Skeletal muscle satellite cell (primary cell): ENCODE data around the gene PI4KA.

Experiments
- H3K27me3 ChIP-seq: 2 replicates; pipeline ENCODE4 v1.7.0; 2013; ENCODE audit warnings: low read length; ENCODE audit not compliant: control insufficient read depth, insufficient read depth
- H3K36me3 ChIP-seq: 2 replicates; pipeline ENCODE4 v1.7.0; 2013; ENCODE audit warnings: mild to moderate bottlenecking, control low read depth, low read length; ENCODE audit not compliant: insufficient read depth
- H3K4me1 ChIP-seq: 2 replicates; pipeline ENCODE4 v1.7.0; 2013; ENCODE audit warnings: low read length; ENCODE audit not compliant: control insufficient read depth, insufficient read depth
- H3K4me2 ChIP-seq: 2 replicates; pipeline ENCODE4 v1.7.0; 2013; ENCODE audit warnings: mild to moderate bottlenecking, low read length
- H3K4me3 ChIP-seq: 2 replicates; pipeline ENCODE4 v1.7.0; 2013; ENCODE audit warnings: low read length
- H3K9ac ChIP-seq: 2 replicates; pipeline ENCODE4 v1.7.0; 2013; ENCODE audit warnings: mild to moderate bottlenecking, low read depth, low read length, moderate library complexity
- H3K9me3 ChIP-seq: replicated peaks from 2 replicates; pipeline ENCODE4 v1.7.0; 2013; ENCODE audit warnings: mild to moderate bottlenecking, control low read depth, low read length

PI4KA gene

DNA sequence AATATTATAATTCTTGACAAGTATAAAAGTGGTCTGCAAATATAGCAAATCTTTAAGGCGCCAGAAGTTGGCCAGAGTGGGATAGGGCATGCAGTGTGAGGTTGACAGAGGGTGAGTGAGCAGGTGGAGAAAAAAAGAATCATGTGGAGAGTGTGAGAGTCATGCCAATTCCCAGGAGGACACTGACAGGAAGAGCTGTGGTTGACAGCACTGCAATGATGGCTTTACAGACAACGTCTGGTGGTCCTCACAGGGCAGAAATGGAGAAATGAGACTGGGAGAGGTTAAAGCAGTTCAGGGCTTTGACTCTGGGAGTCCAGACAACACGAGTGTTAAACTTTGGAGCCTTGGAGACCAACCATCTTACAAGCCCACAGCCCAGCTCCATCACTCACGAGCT, 49.8 kb downstream of the PI4KA start:
- no peaks in the 10 kb centered on the region for H3K27me3 ChIP-seq
- no peaks in the 10 kb centered on the region for H3K9me3 ChIP-seq
- H3K4me3 ChIP-seq, result no peak overlapping the region
- H3K9ac ChIP-seq, result no peak overlapping the region
- no peak overlapping the region for H3K4me2 ChIP-seq
- H3K36me3 ChIP-seq, result peaks cover 43% of the 10 kb centered on the region
- peaks cover 22% of the 10 kb centered on the region for H3K4me1 ChIP-seq

DNA sequence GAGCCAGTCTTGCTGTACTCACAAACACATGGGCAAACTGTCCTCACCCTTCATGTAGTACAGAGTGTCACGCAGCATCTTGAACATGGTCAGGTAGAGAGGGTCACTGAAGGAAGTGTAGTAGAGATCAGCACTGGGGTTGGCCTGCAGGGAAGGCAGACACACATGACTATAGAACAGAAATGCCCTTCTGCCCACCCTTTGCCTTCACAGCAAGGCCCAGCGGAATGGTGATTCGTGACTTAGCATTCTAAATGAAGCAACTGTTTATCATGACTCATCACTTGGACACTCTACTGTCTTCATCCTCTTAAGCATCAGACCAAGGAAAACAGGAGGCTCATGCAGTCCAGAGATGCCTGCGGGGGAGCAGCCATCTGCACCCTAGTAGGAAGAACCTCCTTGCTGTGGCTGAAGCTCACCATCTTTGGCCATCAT, 51.3 kb downstream of the PI4KA start:
- H3K4me1 ChIP-seq, result peaks cover 22% of the 10 kb centered on the region
- H3K36me3 ChIP-seq, result peaks cover 53% of the 10 kb centered on the region
- no peak overlapping the region for H3K4me3 ChIP-seq
- H3K9ac ChIP-seq, result no peak overlapping the region
- H3K27me3 ChIP-seq, result no peaks in the 10 kb centered on the region
- peak overlapping the region; percentile 35 for H3K4me2 ChIP-seq
- no peaks in the 10 kb centered on the region for H3K9me3 ChIP-seq

DNA sequence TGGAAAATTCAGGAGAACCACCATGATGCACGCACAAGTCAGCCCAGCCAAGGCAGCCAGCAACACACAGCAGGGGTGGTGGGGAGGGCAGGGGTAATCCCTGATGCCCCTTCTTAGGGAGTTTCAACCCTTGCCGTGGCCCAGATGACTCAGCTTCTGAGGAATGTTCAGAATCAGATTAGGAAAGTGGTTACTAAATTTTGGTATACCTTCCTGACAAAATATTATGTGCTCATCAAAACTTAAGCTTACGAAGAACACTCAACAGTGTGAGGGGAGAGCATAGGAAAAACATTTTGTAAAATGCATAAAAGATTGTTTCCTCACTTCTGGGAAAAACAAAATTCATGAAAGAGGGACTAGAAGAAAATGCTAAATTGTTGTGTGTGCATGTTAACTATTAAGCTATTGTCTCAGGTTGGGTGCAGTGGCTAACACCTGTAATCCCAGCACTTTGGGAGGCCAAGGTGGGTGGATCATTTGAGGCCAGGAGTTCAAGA, 52.6 kb downstream of the PI4KA start:
- Histone ChIP-seq H3K36me3 (peaks cover 58% of the 10 kb centered on the region), H3K27me3 (no peaks in the 10 kb centered on the region), H3K4me3 (no peak overlapping the region), H3K9ac (no peak overlapping the region), H3K9me3 (no peaks in the 10 kb centered on the region), H3K4me2 (no peak overlapping the region), H3K4me1 (peaks cover 22% of the 10 kb centered on the region)

DNA sequence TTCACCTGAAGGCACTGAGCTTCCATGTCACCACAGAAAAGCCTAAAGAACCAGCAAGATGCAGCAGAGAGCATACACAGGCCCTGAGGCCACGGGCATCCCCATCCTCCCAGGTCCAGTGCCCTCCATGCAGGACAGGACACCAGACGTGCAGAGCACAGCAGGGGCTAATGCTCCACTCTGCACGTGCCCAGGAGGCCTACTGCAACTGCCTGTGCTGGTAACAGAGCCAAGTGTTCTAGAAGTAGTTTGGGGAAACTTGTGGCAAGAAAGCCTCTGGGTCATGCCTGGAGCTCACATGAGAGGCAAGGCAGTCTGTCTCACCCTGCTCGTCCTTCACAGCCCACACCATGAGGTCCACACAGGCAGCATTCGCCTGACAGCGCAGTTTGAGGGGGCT, 54.0 kb downstream of the PI4KA start:
- H3K4me3 ChIP-seq, result no peak overlapping the region
- H3K4me1 ChIP-seq, result peaks cover 22% of the 10 kb centered on the region
- H3K27me3 ChIP-seq, result no peaks in the 10 kb centered on the region
- H3K36me3 ChIP-seq, result peaks cover 53% of the 10 kb centered on the region
- H3K9ac ChIP-seq, result no peak overlapping the region
- H3K4me2 ChIP-seq, result no peak overlapping the region
- no peaks in the 10 kb centered on the region for H3K9me3 ChIP-seq

DNA sequence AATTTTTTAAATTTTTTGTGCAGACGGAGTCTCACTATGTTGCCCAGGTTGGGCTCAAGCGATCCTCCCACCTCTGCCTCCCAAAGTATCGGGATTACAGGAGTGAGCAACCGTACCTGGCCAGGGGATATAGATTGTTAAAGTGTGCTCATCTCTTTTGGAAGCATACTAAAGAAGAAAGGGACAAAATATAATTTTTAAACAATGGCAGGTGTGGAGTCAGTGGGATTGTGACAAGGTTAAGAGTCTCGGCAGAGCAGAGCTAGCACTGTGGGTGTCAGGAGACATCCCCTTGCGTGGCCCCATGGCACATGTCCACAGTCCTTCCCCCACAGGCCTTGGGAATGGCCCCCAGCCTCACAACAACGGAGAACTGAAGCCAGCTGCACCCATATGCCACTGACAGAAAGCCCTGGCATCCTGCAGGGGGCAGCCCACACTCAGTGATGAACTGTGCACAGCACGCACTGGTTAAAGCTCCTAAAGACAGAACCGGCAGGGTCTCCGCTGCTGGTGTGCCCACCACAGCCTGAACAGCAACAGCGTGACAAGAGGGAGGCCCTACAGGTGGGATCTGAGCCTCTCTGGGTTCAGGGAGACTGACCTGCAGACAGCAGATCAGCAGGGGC, 54.8 kb downstream of the PI4KA start:
- Histone ChIP-seq H3K4me2 (no peak overlapping the region), H3K9me3 (no peaks in the 10 kb centered on the region), H3K4me3 (no peak overlapping the region), H3K27me3 (no peaks in the 10 kb centered on the region), H3K36me3 (peaks cover 53% of the 10 kb centered on the region), H3K4me1 (peaks cover 22% of the 10 kb centered on the region), H3K9ac (no peak overlapping the region)

DNA sequence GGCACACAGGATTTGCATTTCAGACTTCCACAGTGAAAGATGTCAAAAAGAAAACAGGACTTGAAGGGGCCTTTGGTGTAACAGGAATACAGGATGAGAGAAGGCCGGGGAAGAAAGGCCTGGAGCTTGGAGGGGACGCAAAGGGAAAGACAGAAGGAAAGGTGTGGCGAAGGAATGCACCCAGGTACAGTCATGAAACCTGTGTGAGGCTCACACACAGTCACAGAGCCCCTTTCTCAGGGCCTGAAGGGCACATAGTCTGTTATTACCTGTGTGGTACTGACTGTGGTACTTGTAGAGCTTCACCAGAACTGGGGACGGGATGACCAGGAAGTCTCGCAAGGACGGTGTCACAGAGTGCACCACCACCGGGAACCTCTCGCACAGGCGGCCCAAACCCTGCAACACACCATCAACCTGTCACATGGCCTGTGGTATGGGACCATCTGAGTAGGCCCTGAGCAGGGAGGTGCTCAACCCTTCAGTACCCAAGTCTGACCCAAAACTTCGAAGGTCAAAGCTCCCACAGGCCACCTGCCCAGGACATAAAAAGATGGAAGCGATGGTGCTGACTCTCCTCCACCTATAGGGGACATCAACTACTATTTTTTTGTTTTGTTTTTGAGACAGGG, 55.6 kb downstream of the PI4KA start:
- Histone ChIP-seq H3K4me1 (peaks cover 22% of the 10 kb centered on the region), H3K36me3 (peaks cover 61% of the 10 kb centered on the region), H3K4me2 (no peak overlapping the region), H3K9ac (no peak overlapping the region), H3K9me3 (no peaks in the 10 kb centered on the region), H3K4me3 (no peak overlapping the region), H3K27me3 (no peaks in the 10 kb centered on the region)

DNA sequence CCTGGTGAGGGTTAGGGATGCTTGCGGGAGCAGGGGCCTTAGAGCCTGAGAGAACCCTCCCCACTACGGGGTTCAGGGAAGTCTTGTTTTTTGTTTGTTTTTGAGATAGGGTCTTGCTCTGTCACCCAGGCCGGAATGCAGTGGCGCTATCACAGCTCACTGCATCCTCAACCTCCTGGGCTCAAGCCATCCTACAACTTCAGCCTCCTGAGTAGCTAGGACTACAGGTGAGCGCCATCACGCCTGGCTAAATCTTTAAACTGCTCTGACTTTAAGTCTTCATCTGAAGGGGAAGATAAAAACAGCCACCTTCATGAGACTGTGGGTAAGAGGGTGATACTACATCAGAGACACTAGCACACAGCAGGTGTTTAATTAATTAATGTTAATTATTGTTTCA, 56.2 kb downstream of the PI4KA start:
- H3K36me3 ChIP-seq, result peaks cover 67% of the 10 kb centered on the region
- H3K9me3 ChIP-seq, result no peaks in the 10 kb centered on the region
- H3K27me3 ChIP-seq, result no peaks in the 10 kb centered on the region
- no peak overlapping the region for H3K4me3 ChIP-seq
- H3K9ac ChIP-seq, result no peak overlapping the region
- H3K4me2 ChIP-seq, result no peak overlapping the region
- H3K4me1 ChIP-seq, result peaks cover 18% of the 10 kb centered on the region

DNA sequence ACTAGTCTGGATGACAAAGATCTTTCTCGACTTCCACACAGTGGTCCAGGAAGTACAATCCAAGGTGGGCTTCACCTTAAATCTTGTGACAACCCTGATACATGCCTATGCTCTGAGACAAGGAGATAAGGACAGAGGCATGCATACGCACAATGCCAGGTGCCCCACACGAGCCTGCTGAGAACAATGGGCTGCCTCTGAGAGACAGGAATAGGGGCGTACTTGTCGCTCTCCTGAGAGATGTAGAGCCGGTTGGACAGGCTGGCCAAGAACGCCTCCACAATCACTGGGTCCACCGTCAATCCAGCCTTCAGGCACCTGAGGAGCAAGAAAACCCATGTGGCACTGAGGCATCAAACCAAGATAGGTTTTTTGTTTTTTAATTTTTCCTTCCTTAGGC, 59.2 kb downstream of the PI4KA start:
- Histone ChIP-seq H3K27me3 (no peaks in the 10 kb centered on the region), H3K9me3 (no peaks in the 10 kb centered on the region), H3K9ac (no peak overlapping the region), H3K4me2 (no peak overlapping the region), H3K4me3 (no peak overlapping the region), H3K4me1 (no peaks in the 10 kb centered on the region), H3K36me3 (peaks cover 72% of the 10 kb centered on the region)

DNA sequence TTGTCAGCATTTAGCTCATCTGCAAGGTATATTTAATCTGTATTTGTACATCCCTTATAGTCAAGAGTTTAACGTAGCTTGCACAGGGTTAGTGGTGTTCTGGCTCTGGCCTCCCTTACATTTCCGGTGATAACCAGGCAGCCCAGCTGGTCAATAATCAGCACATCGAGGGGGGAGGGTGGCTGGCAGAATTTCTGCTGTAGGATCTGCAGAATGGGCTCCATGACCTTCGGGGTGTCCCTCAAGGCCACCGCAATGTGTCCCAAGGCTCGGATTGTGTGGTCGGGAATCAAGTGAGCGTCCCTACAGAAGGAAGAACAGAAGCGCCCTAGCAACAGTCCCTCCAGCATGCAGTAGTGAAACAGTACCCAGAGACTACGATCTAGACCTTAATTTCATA, 59.6 kb downstream of the PI4KA start:
- no peaks in the 10 kb centered on the region for H3K9me3 ChIP-seq

DNA sequence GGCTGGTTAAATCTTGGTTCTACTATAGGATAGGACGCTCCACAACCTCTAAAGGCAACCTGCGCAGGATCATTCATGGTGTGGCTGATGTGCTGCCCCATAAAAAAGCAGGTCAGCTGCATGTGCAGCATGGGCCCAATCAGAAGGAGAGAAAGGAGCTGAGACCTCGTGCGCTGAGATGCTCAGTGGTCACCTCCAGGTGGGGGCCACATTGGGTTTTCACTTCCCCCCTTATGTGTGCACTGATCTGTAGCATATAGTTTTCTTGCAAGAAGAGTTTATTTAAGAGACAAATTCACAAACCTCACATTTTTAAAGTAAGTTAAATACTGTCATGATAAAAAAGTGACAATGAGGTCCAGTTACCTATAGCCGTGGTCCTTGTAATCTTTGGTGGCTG, 60.4 kb downstream of the PI4KA start:
- H3K4me1 ChIP-seq, result no peaks in the 10 kb centered on the region
- peaks cover 64% of the 10 kb centered on the region for H3K36me3 ChIP-seq
- H3K4me3 ChIP-seq, result no peak overlapping the region
- H3K4me2 ChIP-seq, result no peak overlapping the region
- no peak overlapping the region for H3K9ac ChIP-seq
- no peaks in the 10 kb centered on the region for H3K9me3 ChIP-seq
- H3K27me3 ChIP-seq, result no peaks in the 10 kb centered on the region

More for the DNA sequence above, 59.6 kb downstream of the PI4KA start:
- H3K4me1 ChIP-seq, result no peaks in the 10 kb centered on the region
- no peak overlapping the region for H3K4me3 ChIP-seq
- no peaks in the 10 kb centered on the region for H3K27me3 ChIP-seq
- no peak overlapping the region for H3K9ac ChIP-seq
- H3K4me2 ChIP-seq, result no peak overlapping the region
- H3K36me3 ChIP-seq, result peaks cover 70% of the 10 kb centered on the region

DNA sequence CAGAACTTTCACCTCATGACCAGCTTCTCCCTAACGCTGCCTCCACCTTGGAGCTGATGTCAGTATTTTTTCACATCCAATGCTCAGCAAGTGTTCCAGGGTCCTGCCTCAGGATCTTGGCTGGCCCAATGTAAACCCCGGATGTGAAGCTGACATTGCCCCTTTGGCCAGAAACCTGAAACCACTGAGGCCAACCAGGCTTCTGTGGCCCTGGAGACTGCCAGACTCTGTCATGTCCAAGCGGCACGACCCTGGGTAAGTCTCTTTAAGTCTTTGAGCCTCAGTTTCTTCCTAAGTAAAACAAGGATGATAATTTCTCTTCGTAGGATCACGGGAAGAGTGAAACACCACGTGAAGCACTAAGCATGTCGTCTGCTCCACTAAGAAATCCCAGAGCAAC, 61.9 kb downstream of the PI4KA start:
- Histone ChIP-seq H3K4me3 (no peak overlapping the region), H3K36me3 (peaks cover 61% of the 10 kb centered on the region), H3K9me3 (no peaks in the 10 kb centered on the region), H3K4me2 (no peak overlapping the region), H3K27me3 (no peaks in the 10 kb centered on the region), H3K9ac (no peak overlapping the region), H3K4me1 (no peaks in the 10 kb centered on the region)
